HEK293T (cell line): ENCODE data around the gene KRTAP4-16.
"Not testable (repeated sequence)": the region's sequence is repeated elsewhere in the genome, so short reads cannot be mapped to it uniquely, and the experiment has no call there.

Source experiments
- CTCF ChIA-PET: fragments of 350-600 bp; formaldehyde crosslinking; extraction: SDS; loops from one replicate; lab custom pipeline; 2021; ENCODE audit warnings: antibody characterized with exemption, inconsistent platforms; lab: Yijun Ruan, JAX
- POLR2A ChIA-PET: fragments of 350-600 bp; formaldehyde crosslinking; extraction: SDS; loops from one replicate; lab custom pipeline; 2020; ENCODE audit warnings: antibody characterized with exemption, inconsistent platforms; lab: Yijun Ruan, JAX
- DNase-seq: peaks from one replicate; pipeline ENCODE4 v3.0.0; 2012; ENCODE audit warnings: mixed read lengths; ENCODE audit errors: extremely low spot score
- ARNT ChIP-seq: fragments of 450-650 bp; IDR thresholded peaks from 2 replicates; pipeline ENCODE4 v1.6.1; 2017; ENCODE audit warnings: mild to moderate bottlenecking
- BHLHE40 ChIP-seq: fragments of 450-650 bp; IDR thresholded peaks from 2 replicates; pipeline ENCODE4 v1.6.1; 2016; ENCODE audit warnings: mild to moderate bottlenecking, moderate library complexity, borderline replicate concordance
- CTBP1 ChIP-seq: fragments of 450-650 bp; IDR thresholded peaks from 2 replicates; pipeline ENCODE4 v1.6.1; 2016; ENCODE audit warnings: borderline replicate concordance
- ELF4 ChIP-seq: fragments of 450-650 bp; IDR thresholded peaks from 2 replicates; pipeline ENCODE4 v1.6.1; 2017; ENCODE audit warnings: antibody characterized with exemption
- FOXA1 ChIP-seq: fragments of 450-650 bp; IDR thresholded peaks from 2 replicates; pipeline ENCODE4 v1.6.1; 2016; ENCODE audit warnings: mild to moderate bottlenecking
- FOXK2 ChIP-seq: fragments of 450-650 bp; IDR thresholded peaks from 2 replicates; pipeline ENCODE4 v1.6.1; 2016; ENCODE audit warnings: mild to moderate bottlenecking
- FOXM1 ChIP-seq: fragments of 450-650 bp; IDR thresholded peaks from 2 replicates; pipeline ENCODE4 v1.6.1; 2017; ENCODE audit warnings: mild to moderate bottlenecking, borderline replicate concordance
- HDGF ChIP-seq: fragments of 450-650 bp; IDR thresholded peaks from 2 replicates; pipeline ENCODE4 v1.6.1; 2017; ENCODE audit warnings: antibody characterized with exemption, borderline replicate concordance
- L3MBTL2 ChIP-seq: fragments of 450-650 bp; conservative IDR thresholded peaks from 2 replicates; pipeline ENCODE4 v1.6.1; 2016; ENCODE audit warnings: mild to moderate bottlenecking
- LEF1 ChIP-seq: fragments of 450-650 bp; IDR thresholded peaks from 2 replicates; pipeline ENCODE4 v1.6.1; 2017; ENCODE audit warnings: mild to moderate bottlenecking, borderline replicate concordance
- NFRKB ChIP-seq: fragments of 450-650 bp; IDR thresholded peaks from 2 replicates; pipeline ENCODE4 v1.6.1; 2016; ENCODE audit warnings: mild to moderate bottlenecking, moderate library complexity
- SP1 ChIP-seq: fragments of 450-650 bp; IDR thresholded peaks from 2 replicates; pipeline ENCODE4 v1.6.1; 2017
- SUZ12 ChIP-seq: fragments of 450-650 bp; IDR thresholded peaks from 2 replicates; pipeline ENCODE4 v1.6.1; 2016; ENCODE audit warnings: mild to moderate bottlenecking
- TARDBP ChIP-seq: fragments of 450-650 bp; IDR thresholded peaks from 2 replicates; pipeline ENCODE4 v1.6.1; 2016
- ZNF384 ChIP-seq: fragments of 450-650 bp; IDR thresholded peaks from 2 replicates; pipeline ENCODE4 v1.6.1; 2016
- TF ChIP-seq, protein P1 (sequence below): fragments of 450-650 bp; IDR thresholded peaks from 2 replicates; pipeline ENCODE4 v1.6.1; 2016

KRTAP4-16 gene

DNA sequence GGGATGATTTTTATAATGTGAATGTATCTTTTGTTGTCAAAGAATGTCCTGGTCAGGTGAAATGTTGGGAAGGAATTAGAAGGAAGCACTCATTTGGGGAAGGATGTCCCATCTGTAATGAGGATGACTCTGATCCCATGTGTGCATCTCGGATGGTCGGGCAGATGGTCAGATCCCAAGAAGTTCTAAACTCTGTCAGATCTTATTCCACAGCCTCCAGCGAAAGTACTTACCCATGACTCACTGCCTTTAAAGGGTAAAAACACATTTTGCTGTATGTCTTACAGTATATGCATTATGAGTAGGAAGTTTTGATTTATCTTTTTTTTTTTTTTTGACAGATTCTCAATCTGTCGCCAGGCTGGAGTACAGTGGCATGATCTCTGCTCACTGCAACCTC is 16.7 kb upstream of the KRTAP4-16 start:
- no peak for DNase-seq
- ChIA-PET CTCF (no interaction called here), POLR2A (no interaction called here)
- TF ChIP-seq L3MBTL2 (no peak), HDGF (no peak), SP1 (no peak), SUZ12 (no peak), CTBP1 (no peak), FOXK2 (no peak), TARDBP (no peak), LEF1 (no peak), ZNF384 (no peak), BHLHE40 (no peak), FOXM1 (no peak), NFRKB (no peak), FOXA1 (no peak), ARNT (no peak), ELF4 (no peak)
- TF ChIP-seq, protein P1, sequence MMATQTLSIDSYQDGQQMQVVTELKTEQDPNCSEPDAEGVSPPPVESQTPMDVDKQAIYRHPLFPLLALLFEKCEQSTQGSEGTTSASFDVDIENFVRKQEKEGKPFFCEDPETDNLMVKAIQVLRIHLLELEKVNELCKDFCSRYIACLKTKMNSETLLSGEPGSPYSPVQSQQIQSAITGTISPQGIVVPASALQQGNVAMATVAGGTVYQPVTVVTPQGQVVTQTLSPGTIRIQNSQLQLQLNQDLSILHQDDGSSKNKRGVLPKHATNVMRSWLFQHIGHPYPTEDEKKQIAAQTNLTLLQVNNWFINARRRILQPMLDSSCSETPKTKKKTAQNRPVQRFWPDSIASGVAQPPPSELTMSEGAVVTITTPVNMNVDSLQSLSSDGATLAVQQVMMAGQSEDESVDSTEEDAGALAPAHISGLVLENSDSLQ = no peak

DNA sequence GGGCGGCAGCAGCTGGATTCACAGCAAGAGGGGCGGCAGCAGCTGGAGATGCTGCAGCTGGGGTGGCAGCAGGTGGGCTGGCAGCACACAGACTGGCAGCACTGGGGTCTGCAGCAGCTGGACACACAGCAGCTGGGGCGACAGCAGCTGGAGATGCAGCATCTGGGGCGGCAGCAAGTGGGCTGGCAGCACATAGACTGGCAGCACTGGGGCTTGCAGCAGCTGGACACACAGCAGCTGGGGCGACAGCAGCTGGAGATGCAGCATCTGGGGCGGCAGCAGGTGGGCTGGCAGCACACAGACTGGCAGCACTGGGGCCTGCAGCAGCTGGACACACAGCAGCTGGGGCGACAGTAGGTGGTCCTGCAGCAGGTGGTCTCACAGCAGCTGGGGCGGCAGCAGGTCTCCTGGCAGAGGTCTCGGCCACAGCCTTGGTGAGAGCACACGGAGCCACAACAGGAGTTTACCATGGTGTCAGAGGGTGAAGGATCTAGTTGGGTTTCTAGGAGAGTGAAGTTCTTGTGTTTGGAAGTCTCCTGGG is 15.9 kb upstream of the KRTAP4-16 start, which contains the start of gene KRTAP4-11:
Gene KRTAP4-11 (minus strand): TSS at position 528 of the 541 bp plus-strand sequence. CDS start 58 bp downstream, at position 470.
- POLR2A ChIA-PET, DNase-seq, CTCF ChIA-PET: not testable (repeated sequence)

DNA sequence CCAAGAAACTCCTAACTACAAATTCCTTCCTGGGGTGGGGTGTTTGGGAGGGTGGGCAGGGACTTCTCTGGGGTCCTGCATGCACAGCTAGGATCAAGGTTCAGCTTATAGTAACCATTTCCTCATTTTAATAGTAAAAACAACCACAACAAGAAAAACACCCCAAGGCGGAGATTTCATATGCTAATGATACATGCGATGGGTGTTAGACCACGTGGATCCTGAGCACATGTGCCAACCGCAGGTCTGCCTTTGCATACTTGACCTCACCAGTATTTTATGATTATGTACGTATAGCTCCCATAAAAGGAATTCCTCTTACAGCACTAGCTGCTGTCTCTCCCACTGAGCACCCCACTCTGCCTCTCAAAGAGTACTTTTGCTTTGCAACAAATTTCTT is 14.3 kb upstream of the KRTAP4-16 start:
- ChIA-PET POLR2A (no interaction called here), CTCF (no interaction called here)
- DNase-seq = no peak
- TF ChIP-seq LEF1 (no peak), BHLHE40 (no peak), FOXA1 (no peak), ELF4 (no peak), SP1 (no peak), FOXK2 (no peak), NFRKB (no peak), L3MBTL2 (no peak), FOXM1 (no peak), ZNF384 (no peak), SUZ12 (no peak), TARDBP (no peak), HDGF (no peak), CTBP1 (no peak), ARNT (no peak)
- TF ChIP-seq, protein P1 = no peak

DNA sequence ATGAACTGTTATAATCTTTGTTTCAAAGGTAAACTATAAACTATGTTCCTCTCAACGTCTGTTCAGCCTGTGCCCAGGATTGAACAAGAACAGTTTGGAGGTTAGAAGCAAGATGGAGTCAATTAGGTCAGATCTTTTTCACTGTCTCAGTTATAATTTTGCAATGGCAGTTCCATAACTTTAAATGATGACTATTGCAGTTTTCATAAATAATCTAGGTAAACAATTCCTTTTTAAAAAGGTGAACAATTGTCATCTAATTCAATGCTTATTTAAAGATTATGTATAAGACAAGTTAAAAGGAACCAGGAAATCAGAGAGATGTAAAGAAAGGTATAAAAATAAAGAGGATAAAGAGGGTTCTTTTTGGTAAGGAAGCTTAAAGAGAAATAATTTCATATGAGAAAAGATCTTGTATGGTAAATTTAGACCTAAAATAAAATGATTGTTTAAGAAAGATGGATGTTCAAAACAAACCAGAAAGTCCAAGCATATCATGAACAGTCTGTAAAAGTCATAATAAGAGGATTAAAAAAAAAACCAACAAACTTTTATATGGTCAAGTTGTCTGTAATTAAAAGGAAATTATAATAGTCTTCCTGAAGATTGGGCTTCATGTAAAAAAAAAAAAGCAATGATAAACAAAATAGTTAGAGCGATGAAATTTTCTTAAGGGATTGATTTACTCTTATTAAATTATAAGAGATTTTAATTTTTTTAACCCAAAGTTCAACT is 9.3 kb upstream of the KRTAP4-16 start:
- no peak for DNase-seq
- ChIA-PET CTCF (no interaction called here), POLR2A (no interaction called here)
- TF ChIP-seq BHLHE40 = no peak
- TF ChIP-seq, protein P1 = no peak
- no peak for TF ChIP-seq CTBP1
- no peak for TF ChIP-seq FOXK2
- TF ChIP-seq FOXA1 = no peak
- TF ChIP-seq NFRKB = no peak
- TF ChIP-seq SUZ12 = no peak
- no peak for TF ChIP-seq SP1
- no peak for TF ChIP-seq HDGF
- TF ChIP-seq LEF1 = no peak
- TF ChIP-seq ARNT = no peak

DNA sequence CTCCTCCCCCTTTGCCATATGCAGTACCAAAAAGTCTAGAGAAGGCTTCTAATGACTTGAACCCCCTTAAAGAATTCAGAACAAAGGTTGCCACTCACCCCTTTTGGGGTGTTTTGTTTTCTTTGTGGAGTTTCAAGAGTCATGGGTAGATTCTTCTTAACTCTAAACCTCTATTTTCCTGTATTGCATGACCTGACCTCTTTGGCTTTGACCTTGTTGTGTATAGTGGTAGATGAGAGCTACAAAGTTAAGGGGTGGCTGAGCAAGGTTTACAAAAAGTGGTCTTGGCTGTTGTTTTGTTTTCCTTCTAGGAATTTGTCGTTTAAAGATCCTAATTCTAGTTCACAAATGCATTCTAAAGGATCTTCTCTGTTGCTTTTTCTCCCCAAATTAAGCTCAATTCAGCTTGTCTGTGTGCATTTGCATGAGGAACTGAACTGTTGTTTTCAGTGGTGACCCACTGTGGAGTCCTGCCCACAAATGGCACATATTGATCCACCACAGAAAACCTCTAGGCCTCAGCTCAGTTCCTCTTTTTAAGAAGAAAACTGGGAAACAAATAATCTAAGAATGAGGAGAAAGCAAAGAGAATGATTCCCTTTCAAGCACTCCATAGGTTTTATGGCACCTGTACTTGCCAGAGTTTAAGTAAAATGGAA is 6.8 kb upstream of the KRTAP4-16 start:
- POLR2A ChIA-PET, DNase-seq, CTCF ChIA-PET: not testable (repeated sequence)

DNA sequence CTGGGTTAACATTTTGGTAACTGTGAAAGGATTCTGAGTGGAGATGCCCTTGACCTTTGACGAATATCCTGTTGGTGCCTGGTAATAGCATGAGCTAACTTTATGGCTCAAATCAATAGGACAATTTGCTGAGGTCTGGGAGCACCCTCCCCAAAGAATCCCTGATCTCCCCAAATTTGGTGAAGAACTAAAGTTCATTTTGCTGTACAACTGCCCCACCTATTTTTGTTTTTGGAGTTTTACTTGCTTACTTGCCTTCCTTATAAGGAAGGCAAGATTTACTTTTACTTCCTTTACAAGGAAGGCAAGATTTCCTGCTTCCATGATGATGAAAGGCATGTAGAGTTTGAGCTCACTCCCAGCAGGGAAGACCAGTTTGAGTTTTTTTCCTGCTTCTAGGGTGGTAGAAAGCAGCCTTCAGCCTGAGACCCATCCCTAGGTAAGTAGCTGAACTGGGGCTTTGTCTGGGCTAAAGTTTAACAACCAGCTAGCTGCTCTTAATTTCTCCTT is 6.0 kb upstream of the KRTAP4-16 start:
- TF ChIP-seq FOXK2 (no peak), ARNT (no peak), SP1 (no peak), SUZ12 (no peak)
- no peak for DNase-seq
- ChIA-PET POLR2A (no interaction called here), CTCF (no interaction called here)

DNA sequence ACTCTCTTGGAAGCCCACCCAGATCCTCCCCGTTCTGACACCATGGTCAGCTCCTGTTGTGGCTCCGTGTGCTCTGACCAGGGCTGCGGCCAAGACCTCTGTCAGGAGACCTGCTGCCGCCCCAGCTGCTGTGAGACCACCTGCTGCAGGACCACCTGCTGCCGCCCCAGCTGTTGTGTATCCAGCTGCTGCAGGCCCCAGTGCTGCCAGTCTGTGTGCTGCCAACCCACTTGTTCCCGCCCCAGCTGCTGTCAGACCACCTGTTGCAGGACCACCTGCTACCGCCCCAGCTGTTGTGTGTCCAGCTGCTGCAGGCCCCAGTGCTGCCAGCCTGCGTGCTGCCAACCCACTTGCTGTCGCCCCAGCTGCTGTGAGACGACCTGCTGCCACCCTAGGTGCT is 3.3 kb upstream of the KRTAP4-16 start, which contains the start of gene KRTAP4-9:
Gene KRTAP4-9 (plus strand): TSS at position 43 of the 400 bp plus-strand sequence. CDS start 0 bp downstream, at position 43.
- CTCF ChIA-PET, POLR2A ChIA-PET: not testable (repeated sequence)

DNA sequence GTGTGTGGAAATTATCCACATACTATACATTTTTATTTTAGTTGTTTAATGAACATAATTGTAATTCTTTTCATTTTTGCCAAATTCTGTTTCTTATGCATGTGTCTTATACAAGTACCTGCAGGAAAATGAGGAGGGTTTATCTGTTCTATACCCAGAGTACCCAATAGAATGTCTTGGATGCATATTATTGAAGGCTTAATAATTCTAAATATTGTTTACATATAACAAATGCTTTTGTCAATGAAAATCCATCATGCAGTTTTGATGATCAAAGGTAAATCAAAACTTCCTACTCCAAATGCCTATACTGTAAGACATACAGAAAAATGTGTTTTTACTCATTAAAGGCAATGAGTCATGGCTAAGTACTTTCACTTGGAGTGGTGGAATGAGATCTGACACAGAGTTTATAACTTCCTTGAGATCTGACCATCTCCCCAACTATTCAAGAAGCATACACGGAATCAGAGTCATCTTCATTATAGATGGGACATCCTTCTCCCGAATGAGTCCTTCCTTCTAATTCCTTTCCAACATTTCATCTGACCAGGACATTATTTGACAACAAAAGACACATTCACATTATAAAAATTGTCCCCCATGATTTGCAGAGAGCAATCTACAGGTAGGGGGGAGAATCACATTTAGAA is 2.5 kb upstream of the KRTAP4-16 start:
- CTCF ChIA-PET = interaction anchor here (0.6 kb wide), 1 partner anchor 219 kb away, joined by 3 read pairs; the partner anchor contains the start of gene KRT20
- DNase-seq, POLR2A ChIA-PET: not testable (repeated sequence)

More for the DNA sequence above, 3.3 kb upstream of the KRTAP4-16 start, which contains the start of gene KRTAP4-9:
- not testable (repeated sequence) for DNase-seq
